Esophagus squamous epithelium (tissue), 4 donors: ENCODE data around the gene GCFC2.

Source experiments
- CTCF ChIP-seq, 6 experiments: fragments of 450-650 bp in 4 of 6; fragments of 200-600 bp in 2 of 6; sonication (generic) in 2 of 6; IDR thresholded peaks; one replicate each; pipeline ENCODE4 v1.5.1; 2016 to 2019; ENCODE audit warnings: antibody characterized with exemption in 6 of 6, mild to moderate bottlenecking in 4 of 6, moderate library complexity in 4 of 6
- POLR2A ChIP-seq, 4 donors: fragments of 450-650 bp; IDR thresholded peaks; one replicate each; pipeline ENCODE4 v1.6.1; 2017; ENCODE audit warnings: antibody characterized with exemption in 4 of 4, mild to moderate bottlenecking in 4 of 4, moderate library complexity in 3 of 4

GRCh38 chr2:75710577-75711253 is at the start of gene GCFC2:
- TF ChIP-seq CTCF (IDR thresholded peaks at IDR 0.05) (peak in 5 of 6 experiments; percentile 22 to 55 (median 36)), POLR2A (IDR thresholded peaks at IDR 0.05) (peak in 2 of 4 donors; percentile 45 to 54)
